PC-3 (cell line): Measurements from ENCODE around the gene ASXL1.

ENCODE experiments used
- EZH2 ChIP-seq: fragments of 300-600 bp; sonication (generic); IDR thresholded peaks from one replicate; pipeline ENCODE4 v1.6.1; 2017; ENCODE audit warnings: antibody characterized with exemption, mild to moderate bottlenecking, low read length; ENCODE audit not compliant: unreplicated experiment
- EZH2phosphoT487 ChIP-seq: fragments of 300-600 bp; sonication (generic); IDR thresholded peaks from 2 replicates; pipeline ENCODE4 v1.6.1; 2018; ENCODE audit warnings: mild to moderate bottlenecking, antibody characterized with exemption, low read length, borderline replicate concordance
- TF ChIP-seq, protein P1 (sequence below): fragments of 300-600 bp; sonication (generic); conservative IDR thresholded peaks from 2 replicates; pipeline ENCODE4 v1.5.1; 2017; ENCODE audit warnings: antibody characterized with exemption, low read depth, mild to moderate bottlenecking, low read length

DNA sequence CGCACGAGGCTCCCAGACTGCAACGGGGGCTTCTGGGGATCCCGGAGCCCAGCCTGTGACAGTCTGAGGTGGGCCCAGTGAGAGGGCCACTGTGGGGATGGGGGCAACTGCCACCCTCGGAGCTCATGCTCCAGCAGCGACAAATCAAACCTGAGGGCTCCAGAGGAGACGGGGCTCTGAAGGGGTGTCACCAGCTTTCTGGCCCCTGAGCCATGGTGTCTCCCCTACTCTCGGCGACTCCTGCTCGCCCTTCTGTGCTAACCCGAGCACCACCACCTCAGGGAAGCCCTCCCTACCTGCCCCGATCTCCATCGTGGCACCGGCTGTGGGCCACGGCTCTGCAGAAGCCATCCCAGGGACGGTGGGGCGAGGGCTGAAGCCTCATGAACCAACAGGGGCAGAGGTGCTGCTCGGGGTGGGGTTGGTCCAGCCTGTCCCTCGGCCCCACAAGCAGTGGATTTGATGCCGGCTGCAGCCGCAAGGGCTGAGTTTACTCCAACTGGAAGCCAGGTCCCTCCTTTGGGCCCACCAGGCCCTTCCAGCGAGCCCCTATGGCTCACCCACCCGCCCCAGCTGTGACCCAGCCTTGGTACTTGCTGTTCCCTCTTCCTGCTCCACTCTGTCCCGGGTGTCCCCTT lies 102.7 kb downstream of the ASXL1 start:
- TF ChIP-seq, protein P1, sequence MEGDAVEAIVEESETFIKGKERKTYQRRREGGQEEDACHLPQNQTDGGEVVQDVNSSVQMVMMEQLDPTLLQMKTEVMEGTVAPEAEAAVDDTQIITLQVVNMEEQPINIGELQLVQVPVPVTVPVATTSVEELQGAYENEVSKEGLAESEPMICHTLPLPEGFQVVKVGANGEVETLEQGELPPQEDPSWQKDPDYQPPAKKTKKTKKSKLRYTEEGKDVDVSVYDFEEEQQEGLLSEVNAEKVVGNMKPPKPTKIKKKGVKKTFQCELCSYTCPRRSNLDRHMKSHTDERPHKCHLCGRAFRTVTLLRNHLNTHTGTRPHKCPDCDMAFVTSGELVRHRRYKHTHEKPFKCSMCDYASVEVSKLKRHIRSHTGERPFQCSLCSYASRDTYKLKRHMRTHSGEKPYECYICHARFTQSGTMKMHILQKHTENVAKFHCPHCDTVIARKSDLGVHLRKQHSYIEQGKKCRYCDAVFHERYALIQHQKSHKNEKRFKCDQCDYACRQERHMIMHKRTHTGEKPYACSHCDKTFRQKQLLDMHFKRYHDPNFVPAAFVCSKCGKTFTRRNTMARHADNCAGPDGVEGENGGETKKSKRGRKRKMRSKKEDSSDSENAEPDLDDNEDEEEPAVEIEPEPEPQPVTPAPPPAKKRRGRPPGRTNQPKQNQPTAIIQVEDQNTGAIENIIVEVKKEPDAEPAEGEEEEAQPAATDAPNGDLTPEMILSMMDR, result no peak
- TF ChIP-seq EZH2 (no peak), EZH2phosphoT487 (no peak)
